NCI-H748 (cell line): Measurements from ENCODE around the gene CRADD.
A peak's percentile ranks its signal among the peaks of the same experiment; 100 is the strongest.
"Not testable (repeated sequence)": the region's sequence is repeated elsewhere in the genome, so short reads cannot be mapped to it uniquely, and the experiment has no call there.

Experiments
- DNase-seq: peaks from one replicate; lab custom pipeline; 2025; ENCODE audit not compliant: unreplicated experiment; lab: John Stamatoyannopoulos, UW

CRADD gene

DNA sequence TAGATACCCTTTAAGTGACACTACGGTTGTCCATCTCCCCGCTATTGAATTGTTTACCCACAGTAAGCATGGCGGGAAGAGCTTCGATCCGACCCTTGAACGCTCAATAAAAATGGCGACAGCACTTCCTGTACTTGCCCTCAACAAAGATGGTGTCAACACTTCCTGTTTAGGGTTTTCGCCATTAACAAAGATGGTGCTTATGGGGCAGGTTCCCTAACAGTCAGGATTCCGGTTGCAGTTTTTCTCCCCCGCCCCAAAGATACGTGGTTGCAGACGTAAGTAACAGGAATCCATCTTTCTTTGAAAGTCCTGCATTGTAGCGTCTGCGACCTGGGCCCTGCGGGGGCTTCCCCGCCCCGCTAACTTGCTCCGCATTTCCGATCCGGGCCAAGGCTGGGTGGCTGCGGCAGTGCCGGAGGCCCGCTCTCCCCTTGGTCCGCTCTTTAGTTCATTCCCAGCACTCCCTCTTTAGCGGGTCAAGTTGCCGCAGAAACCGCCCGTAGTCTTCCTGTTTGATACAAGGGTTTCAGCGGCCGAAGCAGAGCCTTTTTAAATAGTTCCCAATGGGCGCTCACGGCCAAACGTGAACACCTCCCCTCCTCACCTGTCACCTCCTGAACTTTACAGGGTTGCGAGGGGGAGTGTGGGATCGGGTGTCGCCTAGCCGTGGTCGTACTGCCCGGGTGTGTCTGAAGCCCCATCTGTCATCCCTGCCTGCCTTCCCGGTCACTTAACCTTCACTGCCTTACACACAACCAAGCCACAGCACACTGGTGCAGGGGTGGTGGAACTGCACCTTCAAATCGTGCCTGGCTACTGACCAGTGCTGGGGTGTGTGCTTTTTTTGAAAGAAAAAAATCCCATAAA, at the start of gene CRADD:
CRADD (plus strand) TSS at position 181 of the 870 bp plus-strand sequence.
- peak; percentile 98 for DNase-seq

DNA sequence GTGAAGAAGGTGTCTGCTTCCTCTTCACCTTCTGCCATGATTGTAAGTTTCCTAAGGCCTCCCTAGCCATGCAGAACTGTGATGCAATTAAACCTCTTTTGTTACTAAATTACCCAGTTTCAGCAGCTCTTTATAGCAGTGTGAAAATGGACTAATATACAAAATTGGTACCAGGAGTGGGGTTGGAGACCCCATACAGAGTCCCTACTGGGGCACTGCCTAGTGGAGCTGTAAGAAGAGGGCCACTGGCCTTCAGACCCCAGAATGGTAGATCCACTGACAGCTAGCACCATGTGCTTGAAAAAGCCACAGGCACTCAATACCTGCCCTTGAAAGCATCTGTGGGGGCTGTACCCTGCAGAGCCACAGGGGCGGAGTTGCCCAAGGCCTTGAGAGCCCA, 44.8 kb upstream of the CRADD start:
- no peak for DNase-seq

DNA sequence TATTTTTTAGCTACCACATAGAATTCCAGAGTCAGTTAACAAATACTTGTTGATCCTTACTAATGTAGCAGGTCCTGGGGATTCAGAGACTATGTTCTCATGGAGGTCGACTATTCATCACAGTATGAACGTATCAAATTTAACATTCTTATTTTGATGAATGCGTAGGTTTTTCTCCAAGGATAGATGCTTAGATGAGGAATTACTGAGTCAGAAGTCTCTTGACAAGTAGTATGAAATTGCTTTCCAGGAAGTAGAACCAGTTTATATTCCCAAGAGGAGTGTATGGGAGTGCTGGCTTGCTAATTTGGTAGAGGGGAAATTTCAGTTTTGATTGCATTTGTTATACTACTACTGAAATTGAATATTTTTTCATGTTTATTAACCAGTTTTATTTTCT, 42.8 kb upstream of the CRADD start:
- DNase-seq = no peak

DNA sequence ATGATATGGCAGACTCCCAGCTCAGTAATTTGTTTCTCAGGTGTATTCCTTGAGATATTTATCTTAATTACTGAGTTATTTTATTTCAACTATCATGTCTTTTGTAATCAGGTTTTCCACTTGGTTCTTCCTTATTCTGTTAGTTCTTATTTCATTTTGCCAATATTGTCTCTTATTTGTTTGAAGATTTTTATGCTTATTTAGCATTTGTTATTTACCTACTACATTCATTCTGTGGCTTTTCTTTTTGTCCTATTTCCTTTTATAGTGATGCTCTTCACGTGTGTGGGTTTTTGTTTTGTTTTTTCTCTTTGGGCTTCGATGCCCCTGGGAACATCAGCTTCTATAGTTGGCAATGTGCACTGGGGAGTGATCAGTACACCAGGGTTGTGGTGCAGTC, 40.5 kb upstream of the CRADD start:
- no peak for DNase-seq

DNA sequence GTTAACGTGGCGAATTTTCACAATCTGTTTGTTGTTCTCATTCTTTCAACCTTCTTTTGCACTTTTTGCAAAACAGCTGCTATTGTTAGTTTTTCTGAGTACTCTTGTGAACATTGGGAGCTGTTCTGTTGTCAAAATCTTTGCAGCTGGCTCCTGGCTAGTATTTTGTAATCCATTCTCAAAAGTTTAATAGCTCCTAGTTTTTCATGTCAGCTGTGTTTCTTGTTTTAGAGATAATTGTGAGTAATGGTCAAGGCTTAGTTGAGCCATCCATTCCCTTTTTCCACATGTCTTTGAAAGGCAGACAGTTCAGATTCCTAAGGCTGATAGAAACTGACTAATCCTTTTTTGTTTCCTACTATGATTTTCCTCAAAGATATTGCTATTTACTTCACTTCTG, 39.1 kb upstream of the CRADD start:
- no peak for DNase-seq

DNA sequence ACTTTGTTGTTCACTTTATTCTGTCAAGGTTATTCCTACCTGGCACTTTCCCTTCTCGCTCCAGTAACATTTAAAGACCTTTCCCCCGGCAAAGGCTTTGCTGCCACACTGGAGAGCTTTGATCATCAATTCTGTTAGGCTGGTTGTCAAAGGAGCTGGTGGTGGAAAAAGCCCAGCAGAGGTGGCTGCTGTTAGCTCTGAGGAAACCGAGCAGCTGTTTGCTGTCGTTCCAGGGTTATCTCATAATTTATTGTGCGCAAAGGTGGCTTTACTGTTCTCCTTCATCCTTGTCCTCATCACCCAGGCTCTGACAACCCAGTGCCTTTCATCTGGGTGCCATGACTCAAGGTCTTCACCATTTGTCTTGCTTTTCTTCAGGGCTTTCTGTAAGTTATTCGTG, 38.2 kb upstream of the CRADD start:
- no peak for DNase-seq

DNA sequence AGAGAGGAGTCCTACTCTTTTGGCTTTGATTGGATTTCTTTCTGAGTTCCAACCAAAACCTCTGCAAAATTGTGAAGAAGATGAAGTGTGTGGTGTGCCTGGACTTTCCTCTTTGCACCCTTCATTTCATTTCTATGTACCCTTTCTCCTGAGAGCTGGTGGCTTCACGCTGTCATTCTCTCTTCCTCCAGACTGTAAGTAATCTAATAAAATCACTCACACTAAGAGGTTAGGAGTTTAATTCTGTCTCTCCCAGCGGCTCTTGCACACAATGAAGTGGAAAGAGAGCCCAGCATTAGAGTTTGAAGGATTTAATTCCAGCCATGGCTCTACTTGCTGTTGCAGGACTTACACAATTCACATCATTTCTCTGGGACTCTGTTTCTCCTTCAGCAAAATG, 37.8 kb upstream of the CRADD start:
- DNase-seq = no peak

DNA sequence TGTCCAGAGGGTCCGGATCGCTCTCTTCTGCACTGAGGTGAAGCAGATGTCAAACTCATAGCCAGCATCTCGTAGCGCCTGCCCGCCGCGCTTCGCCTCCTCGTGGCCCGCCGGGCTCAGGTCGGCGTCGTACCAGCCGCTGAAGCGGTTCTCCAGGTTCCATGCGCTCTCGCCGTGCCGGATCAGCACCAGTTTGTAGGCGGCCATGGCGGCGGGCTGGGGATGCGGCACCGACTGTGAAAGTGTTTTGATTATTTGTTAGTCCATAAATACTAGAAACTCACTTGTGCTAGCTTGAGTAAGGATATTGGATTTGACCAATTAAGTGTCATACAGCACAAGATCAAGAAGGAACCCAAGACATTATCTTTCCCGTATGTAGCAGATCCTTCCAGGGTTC, 35.8 kb upstream of the CRADD start:
- DNase-seq = not testable (repeated sequence)

DNA sequence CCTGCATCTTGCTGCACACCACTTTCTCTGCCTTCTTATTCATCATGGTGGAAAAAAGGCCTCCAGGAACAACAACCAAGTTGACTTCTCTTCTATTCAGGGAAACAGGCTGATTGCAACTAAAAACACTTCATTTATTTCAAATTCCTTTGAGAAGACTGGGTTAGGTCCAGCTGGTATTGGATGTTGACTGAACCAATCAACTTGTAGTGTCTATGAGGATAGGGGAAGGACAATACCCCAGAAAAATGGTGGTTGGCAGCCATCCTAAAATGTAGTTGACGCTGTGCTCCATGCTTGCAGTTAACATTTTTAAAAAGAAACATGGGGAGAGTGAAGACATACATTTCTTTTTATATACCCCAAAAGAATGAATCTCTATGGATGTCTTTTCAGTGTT, 34.4 kb upstream of the CRADD start:
- DNase-seq = no peak

DNA sequence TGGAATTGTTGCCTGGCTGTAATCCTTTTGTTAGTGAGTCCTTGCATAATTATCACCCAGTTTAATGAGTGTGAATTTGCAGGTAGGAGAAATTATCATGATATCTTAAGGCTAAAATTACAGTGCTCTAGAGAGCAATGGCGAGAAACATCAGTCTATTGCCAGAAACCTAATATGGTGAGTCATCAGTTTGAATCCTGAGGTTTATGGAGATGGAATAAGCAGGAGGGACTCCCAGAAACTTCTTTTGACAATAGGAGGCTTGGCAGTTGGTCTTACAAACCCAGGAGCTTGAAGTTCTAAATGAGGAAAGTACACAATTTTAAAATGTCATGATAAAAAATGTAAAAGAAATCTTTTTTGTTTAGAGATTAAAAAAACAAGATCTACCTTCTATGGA, 31.5 kb upstream of the CRADD start:
- DNase-seq = no peak

DNA sequence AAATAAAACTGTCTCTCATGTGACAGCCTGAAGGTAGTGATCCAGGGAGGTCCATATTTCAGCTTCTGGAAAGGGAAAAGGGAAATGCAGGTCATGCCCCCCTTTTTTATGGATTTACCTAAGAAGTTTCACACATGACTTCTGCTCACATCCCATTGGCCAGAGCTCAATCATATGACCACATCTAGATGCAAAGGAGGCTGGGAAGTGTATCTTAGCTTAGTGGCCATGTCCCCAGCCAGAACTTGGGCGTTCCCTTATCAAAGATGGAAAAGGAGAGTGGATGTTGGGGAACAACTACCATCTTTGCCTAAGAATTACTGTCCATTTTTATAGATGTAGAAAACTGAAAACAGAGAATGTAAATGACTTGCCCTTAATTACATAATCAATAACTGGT, 26.5 kb upstream of the CRADD start:
- DNase-seq = no peak

DNA sequence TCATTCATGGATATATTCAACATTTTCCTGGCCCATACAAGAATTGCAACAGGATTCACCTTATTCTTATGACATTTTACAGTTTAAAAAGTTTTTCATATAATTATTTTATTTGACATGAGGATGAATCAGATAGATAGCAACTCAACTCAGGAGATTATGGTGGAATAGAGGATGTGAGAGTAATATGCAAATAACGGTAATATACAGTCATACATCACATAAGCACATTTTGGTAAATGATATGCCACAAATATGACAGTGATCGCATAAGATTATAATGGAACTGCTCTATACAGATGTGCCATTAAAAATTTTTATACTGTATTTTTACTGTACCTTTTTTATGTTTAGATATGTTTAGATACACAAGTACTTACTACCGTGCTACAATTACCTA, 24.1 kb upstream of the CRADD start:
- DNase-seq = no peak

DNA sequence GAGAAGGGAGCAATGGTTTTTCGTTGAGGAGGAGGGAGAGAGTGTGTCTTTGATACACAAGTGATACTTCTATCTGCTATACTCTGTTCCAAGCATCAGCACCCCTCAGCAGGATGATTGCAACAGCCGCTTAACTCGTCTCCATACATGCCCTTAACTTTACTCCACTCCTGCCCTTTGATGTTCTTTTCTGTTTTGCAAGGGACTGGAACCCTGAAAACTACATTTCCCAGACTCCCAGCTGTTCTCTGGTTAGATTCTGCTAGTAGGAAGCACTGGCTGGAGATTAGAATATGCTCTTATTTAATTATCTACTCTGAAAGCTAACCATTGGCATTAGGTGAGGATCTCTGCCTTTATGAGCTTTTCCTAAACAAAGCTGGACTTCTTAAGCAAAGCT, 23.5 kb upstream of the CRADD start:
- DNase-seq = no peak

DNA sequence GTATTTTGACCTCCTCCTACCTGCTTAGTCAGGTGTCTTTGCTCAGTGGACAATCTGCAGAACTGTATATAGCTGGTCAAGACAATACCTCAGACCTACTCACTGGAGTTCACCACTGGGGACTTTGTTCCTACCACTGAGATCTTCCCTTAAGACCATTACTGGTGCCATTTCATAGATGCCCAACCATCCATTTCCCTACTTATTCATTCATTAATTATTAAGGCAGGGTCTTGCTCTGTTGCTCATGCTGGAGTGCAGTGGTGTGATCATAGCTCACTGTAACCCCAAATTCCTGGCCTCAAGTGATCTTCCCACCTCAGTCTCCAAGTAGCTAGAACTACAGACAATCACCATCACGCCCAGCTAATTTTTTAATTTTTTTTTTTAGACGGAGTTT, 22.8 kb upstream of the CRADD start:
- no peak for DNase-seq

DNA sequence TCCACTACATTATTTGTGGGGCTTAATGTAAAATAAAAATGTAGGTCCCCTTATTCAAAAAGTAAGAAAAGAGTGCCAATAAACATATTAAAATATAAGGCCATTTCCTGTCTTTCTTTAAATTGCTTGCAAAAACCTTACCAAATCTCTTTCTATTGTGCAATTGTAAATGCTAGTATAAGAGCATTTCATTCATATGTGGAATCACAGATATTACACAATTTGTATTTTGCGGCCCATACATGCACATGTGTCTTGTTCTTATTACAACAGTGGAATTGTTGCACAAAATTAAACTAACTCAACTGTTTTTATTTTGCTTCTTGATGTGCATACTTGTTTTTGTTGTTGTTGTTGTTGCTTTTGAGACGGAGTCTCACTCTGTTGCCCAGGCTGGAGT, 20.1 kb upstream of the CRADD start:
- DNase-seq = no peak

DNA sequence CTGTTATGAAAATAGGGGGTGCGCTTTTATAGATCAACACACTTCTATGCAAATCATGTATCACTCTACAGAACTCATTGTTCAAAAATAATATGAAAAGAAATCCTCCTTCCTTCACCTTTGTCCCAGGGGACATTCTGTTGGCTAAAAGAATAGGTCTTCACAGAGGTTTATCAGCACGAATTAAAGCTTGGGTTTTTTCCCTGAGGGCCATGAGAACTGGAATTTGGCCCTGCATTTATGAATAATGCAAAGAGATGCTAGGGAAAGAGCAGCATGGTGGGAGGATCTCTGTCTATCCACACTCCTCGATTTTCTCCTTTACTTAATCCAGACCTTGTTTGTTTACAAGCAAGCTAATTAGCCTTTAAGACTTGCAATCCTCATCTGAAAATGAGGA, 16.2 kb upstream of the CRADD start:
- no peak for DNase-seq

DNA sequence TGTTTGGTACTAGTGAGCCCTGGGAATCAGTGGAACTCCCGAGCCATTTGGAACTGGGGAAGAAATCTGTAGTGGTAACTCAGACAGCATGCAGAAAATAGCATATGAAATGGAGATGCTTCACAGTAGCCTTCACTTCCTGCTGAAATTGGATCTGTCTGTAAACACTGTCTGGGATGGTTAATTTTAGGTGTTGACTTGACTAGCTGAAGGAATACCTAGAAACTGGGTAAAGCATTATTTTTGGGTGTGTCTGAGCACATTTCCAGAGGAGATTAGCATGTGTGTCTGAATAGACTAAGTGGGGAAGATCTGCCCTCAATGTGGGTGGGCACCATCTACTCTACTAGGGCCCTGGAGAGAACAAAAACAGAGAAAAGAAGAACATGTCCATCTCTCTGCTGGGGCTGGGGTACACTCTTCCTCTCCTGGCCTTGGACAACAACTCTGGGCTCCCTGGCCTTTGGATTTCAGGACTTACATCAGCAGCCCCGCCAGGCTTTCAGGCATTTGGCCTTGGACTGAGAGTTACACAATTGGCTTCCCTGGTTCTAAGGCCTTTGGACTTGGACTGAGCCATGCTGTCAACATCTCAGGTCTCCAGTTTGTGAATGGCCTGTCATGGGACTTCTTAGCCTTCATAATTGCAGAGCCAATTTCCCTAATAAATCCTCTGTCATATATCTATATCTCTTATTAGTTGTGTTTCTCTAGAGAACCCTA, 14.0 kb upstream of the CRADD start:
- peak; percentile 61 for DNase-seq

DNA sequence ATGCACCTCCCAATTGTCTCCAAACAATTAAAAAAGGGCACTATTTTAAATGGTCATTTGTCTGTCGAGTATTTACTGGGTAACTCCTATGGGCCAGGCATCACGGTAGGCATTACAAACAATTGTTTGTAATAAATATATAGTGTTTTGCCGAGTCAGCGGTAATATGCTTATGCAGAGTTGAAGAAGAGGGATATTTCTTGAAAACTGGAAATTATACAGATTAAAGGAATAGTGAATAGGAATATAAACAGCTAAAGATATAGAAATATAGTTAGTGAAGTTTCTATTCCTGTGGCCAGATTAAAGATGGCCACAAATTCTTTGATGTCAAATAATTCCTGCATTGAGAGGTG, 13.5 kb upstream of the CRADD start:
- DNase-seq = no peak

DNA sequence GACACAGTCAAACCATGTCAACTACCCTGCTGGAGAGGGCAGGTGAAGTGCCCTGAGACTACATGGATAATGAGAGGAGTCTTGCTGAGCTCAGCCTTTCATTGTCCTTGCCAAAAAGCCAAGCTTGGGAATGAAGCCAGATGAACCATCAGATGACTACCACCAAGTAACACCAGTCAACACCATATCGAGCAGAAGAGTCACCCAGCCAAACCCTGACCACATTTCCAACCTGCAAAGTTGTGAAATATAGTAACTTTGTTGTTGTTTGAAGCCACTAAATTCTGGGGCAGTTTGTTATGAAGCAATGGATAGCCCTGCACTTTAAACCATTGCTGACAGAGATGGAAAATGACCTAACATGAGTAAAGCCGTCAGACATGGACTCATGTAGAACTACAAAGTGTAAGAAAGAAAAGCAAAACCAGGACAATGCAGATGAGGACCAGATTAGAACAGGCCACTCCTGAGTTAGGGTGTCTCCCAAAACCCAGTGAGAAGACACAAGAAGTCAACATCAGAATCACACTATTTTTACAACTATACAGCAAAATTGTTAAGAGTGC, 12.5 kb upstream of the CRADD start:
- DNase-seq = no peak

DNA sequence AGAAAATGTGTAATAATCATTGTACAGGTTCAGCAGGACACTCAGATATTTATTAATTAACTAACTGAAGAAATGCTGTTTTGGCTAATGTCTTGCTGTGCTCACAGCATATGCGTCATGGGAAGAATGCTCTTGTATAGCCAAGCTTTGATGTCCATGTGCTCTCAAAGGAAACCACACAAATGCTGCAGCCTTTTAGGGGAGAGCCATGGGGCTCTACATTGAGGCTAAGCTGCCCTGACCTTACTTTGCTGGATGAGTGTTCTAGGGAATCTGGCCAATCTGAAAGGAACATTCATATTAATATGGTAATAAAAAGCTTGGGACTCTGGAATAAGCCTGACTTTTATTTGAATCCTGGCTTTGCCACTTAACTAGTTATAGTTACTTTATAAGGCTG, 9.5 kb upstream of the CRADD start:
- no peak for DNase-seq

DNA sequence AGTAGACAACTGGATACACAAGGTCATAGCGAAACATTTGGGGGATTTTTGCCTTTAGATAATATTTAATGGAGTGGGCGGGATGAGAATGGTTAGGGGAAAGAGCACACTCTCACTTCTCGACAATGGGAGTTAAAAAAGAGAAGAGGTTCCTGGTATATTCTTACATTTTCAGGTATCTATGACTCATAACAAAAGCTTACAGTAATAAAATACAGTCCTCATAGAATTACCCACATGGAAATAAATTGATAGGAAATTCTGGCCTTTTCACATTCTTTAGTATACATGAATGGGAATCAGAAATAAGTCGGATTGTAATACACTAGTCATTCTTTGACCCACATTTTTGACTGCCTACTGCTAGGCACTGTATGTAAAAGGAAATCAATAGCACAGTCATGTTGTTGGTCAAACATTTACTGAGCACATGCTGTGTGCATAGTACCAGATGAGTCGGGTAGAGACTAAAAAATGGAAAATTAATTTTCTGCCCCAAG, 8.2 kb upstream of the CRADD start:
- no peak for DNase-seq

DNA sequence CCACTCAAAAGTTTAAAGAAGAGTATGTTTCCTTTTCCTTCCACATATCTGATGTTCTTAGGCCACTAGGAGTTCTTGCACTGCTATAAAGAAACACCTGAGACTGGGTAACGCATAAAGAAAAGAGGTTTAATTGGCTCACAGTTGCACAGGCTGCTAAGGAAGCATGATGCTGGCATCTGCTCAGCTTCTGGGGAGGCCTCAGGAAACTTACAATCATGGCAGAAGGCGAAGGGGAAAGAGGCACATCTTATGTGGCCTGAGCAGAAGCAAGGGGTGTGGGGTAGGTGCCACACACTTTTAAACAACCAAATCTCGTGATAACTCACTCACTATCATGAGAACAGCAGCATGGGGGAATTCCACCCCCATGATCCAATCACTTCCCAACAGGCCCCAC, 7.7 kb upstream of the CRADD start:
- DNase-seq = no peak
